K562 (cell line): ENCODE data around the gene ORC3. TPM values are rescaled to one million over a fixed set of nuclear protein-coding genes. Genes with fewer than 3 reads are reported as not detected.
"Not testable (repeated sequence)": the region's sequence is repeated elsewhere in the genome, so short reads cannot be mapped to it uniquely, and the experiment has no call there.

Source experiments
- ATAC-seq: fragments of 200-7000 bp; cut with Tn5 transposase; 3 replicates; pipeline ENCODE4 v1.9.1; 2020; ENCODE audit warnings: moderate library complexity
- BruUV-seq: library from RNA; stranded (reverse); fragments of 400-500 nt; replicated peaks from 2 replicates; lab custom pipeline; 2021; lab: Mats Ljungman, UMichigan
- CTCF ChIA-PET: fragments of 300-600 bp; formaldehyde crosslinking; extraction: SDS; loops from one replicate; lab custom pipeline; 2021; ENCODE audit warnings: low intra/inter-chr PET ratio; lab: Yijun Ruan, JAX
- POLR2A ChIA-PET: fragments of 300-600, 350-650 bp; sonication (Branson Sonifier 250); formaldehyde crosslinking; extraction: SDS; loops from one replicate; lab custom pipeline; 2021; ENCODE audit warnings: antibody characterized with exemption, inconsistent platforms; lab: Yijun Ruan, JAX
- DNase-seq, 4 experiments: peaks; one replicate each; pipeline versions ENCODE4 v3.0.0 to v3.0.0-alpha.2; 2011 to 2018; ENCODE audit warnings: low spot score in 3 of 4, mixed read lengths in 3 of 4; ENCODE audit errors: extremely low read depth in 1 of 4
- FAIRE-seq: peaks from 2 replicates; lab custom pipeline; 2011; peaks lifted over from hg19 to GRCh38; lab: Jason Lieb, UNC
- H2AFZ ChIP-seq: 2 replicates; pipeline ENCODE4 v1.6.0; 2011; ENCODE audit warnings: low read depth, low read length, control low read depth, inconsistent platforms
- H3K27ac ChIP-seq: fragments of 200-600 bp; 3 replicates; pipeline ENCODE4 v1.8.0; 2011; ENCODE audit warnings: low read depth, mild to moderate bottlenecking, control low read depth, inconsistent platforms, low read length, moderate library complexity, mixed read lengths; ENCODE audit errors: extremely low read depth
- H3K27me3 ChIP-seq, 2 experiments: fragments of 300-600 bp in 1 of 2; 2 replicates in 1 of 2; 3 replicates in 1 of 2; pipeline versions ENCODE4 v1.6.0 to v1.8.0; 2011; ENCODE audit warnings: inconsistent platforms in 2 of 2, low read length in 2 of 2, mild to moderate bottlenecking in 1 of 2, mixed read lengths in 1 of 2, moderate library complexity in 1 of 2; ENCODE audit not compliant: control insufficient read depth in 2 of 2, insufficient read depth in 2 of 2
- H3K36me3 ChIP-seq: fragments of 300-600 bp; 3 replicates; pipeline ENCODE4 v1.8.0; 2011; ENCODE audit warnings: mild to moderate bottlenecking, low read length, inconsistent platforms; ENCODE audit not compliant: control insufficient read depth, insufficient read depth
- H3K4me1 ChIP-seq, 2 experiments: fragments of 200-600 bp in 1 of 2; replicated peaks in 1 of 2; 2 replicates in 1 of 2; 3 replicates in 1 of 2; pipeline versions ENCODE4 v1.5.1 to v1.8.0; 2011; ENCODE audit warnings: inconsistent platforms in 2 of 2, low read length in 2 of 2, mild to moderate bottlenecking in 1 of 2, mixed read lengths in 1 of 2, moderate library complexity in 1 of 2; ENCODE audit not compliant: control insufficient read depth in 2 of 2, insufficient read depth in 2 of 2
- H3K4me2 ChIP-seq: 2 replicates; pipeline ENCODE4 v1.6.1; 2011; ENCODE audit warnings: low read length, control low read depth, inconsistent platforms, mixed read lengths; ENCODE audit not compliant: insufficient read depth
- H3K4me3 ChIP-seq: fragments of 200-600 bp; sonication (generic), shearing (Covaris generic); 2 replicates; pipeline ENCODE4 v1.5.1; 2016; ENCODE audit warnings: control low read depth, inconsistent platforms
- H3K79me2 ChIP-seq: fragments of 200-600 bp; 3 replicates; pipeline ENCODE4 v1.8.0; 2011; ENCODE audit warnings: low read length, inconsistent platforms; ENCODE audit not compliant: control insufficient read depth, insufficient read depth
- H3K9ac ChIP-seq, 2 experiments: 2 replicates each; pipeline versions ENCODE4 v1.6.0 to v1.6.1; 2011; ENCODE audit warnings: low read depth in 2 of 2, low read length in 2 of 2, control low read depth in 1 of 2, inconsistent platforms in 1 of 2, mild to moderate bottlenecking in 1 of 2, mixed read lengths in 1 of 2; ENCODE audit not compliant: insufficient read depth in 1 of 2
- H3K9me1 ChIP-seq: one replicate; pipeline ENCODE4 v1.6.0; 2011; ENCODE audit warnings: inconsistent platforms, mild to moderate bottlenecking, low read length, moderate library complexity; ENCODE audit not compliant: control insufficient read depth, insufficient read depth
- H3K9me3 ChIP-seq: replicated peaks from 2 replicates; pipeline ENCODE4 v1.5.1; 2011; ENCODE audit warnings: low read depth, low read length, inconsistent platforms; ENCODE audit not compliant: control insufficient read depth, insufficient read depth
- H4K20me1 ChIP-seq: replicated peaks from 2 replicates; pipeline ENCODE4 v1.6.1; 2011; ENCODE audit warnings: low read length, inconsistent platforms, mixed read lengths; ENCODE audit not compliant: control insufficient read depth, insufficient read depth
- BCOR ChIP-seq: fragments of 450-650 bp; IDR thresholded peaks from 2 replicates; pipeline ENCODE4 v1.6.1; 2016
- BRCA1 ChIP-seq, 2 experiments: fragments of 450-650 bp in 1 of 2; sonication (generic) in 1 of 2; formaldehyde crosslinking in 1 of 2; IDR thresholded peaks; 2 replicates each; pipeline versions ENCODE4 v1.5.0 to v1.6.1; 2017 to 2020; ENCODE audit warnings: mild to moderate bottlenecking in 1 of 2, missing genetic modification reagents in 1 of 2
- CBFA2T3 ChIP-seq: fragments of 450-650 bp; IDR thresholded peaks from 2 replicates; pipeline ENCODE4 v1.6.1; 2017
- NFIC ChIP-seq: fragments of 450-650 bp; IDR thresholded peaks from 2 replicates; pipeline ENCODE4 v1.6.1; 2017; ENCODE audit warnings: mild to moderate bottlenecking, inconsistent platforms
- RHOXF2B ChIP-seq: fragments of 250-450 bp; sonication (Bioruptor Pico); conservative IDR thresholded peaks from 2 replicates; pipeline ENCODE4 v1.5.1; 2021
- TFAM ChIP-seq: fragments of 250-450 bp; sonication (Bioruptor Pico); conservative IDR thresholded peaks from 2 replicates; pipeline ENCODE4 v1.5.0; 2021; ENCODE audit warnings: mild to moderate bottlenecking, moderate library complexity
- ZNF146 ChIP-seq: IDR thresholded peaks from one replicate; pipeline ENCODE4 v1.6.1; 2018; ENCODE audit warnings: missing compliant biosample characterization; ENCODE audit not compliant: unreplicated experiment
- WGBS: fragments of 100-300 bp; shearing (Covaris generic); methylation state at CpG from one replicate; pipeline ENCODE4 v1.1.6; 2016; ENCODE audit warnings: low coverage, mixed read lengths; ENCODE audit not compliant: insufficient coverage; ENCODE audit errors: missing lambda C conversion rate; 5-methylcytosine and 5-hydroxymethylcytosine counted together
- in situ Hi-C: fragments of 300-500 bp; cut with MboI; formaldehyde crosslinking; loops from 4 replicates; pipeline ENCODE4 v1.15.0; 2018; ENCODE audit warnings: inconsistent platforms, mixed read lengths
- intact Hi-C: fragments of 100-400 bp; cut with micrococcal nuclease; formaldehyde crosslinking; loops from 2 replicates; pipeline ENCODE4 v1.14.2; 2022
- polyA plus RNA-seq, 8 experiments: library from polyadenylated mRNA; depleted of rRNA in 4 of 8; stranded (reverse) in 5 of 8; unstranded in 3 of 8; fragments of >200 nt; fragmentation: Nextera tagmentation in 2 of 8; fragmentation: Illumina TruSeq in 1 of 8; extraction: Ambion mirVana in 2 of 8; extraction: Trizol in 1 of 8; gene quantifications; 2 replicates each; pipeline versions ENCODE4 v1.2.1 to v1.2.3, GENCODE V29; 2011 to 2014; ENCODE audit warnings: inconsistent platforms in 1 of 8, missing spikeins in 1 of 8
- total RNA-seq, 7 experiments: library from RNA; depleted of rRNA in 6 of 7; stranded (reverse); fragments of >200 nt in 6 of 7; fragmentation: Illumina TruSeq in 2 of 7; extraction: Trizol in 2 of 7; gene quantifications; 2 replicates each; pipeline versions ENCODE4 v1.2.1 to v1.2.3, GENCODE V29; 2011 to 2021; ENCODE audit warnings: low replicate concordance in 1 of 7

Gene ORC3
- total and polyA plus RNA-seq, 9 of the 15 experiments (the other 6 are each of a cell fraction or from before 2014, with no cell fraction given) = 28.8 to 159 (median 74.8) TPM

- BruUV-seq, ATAC-seq, H3K4me3 ChIP-seq, H4K20me1 ChIP-seq, FAIRE-seq, H3K36me3 ChIP-seq, CTCF ChIA-PET, H3K9me3 ChIP-seq, H3K9ac ChIP-seq, H3K27ac ChIP-seq, DNase-seq, H3K79me2 ChIP-seq: not testable (repeated sequence)
- 79% methylated on average over 3 of the region's 7 CpGs for WGBS
- POLR2A ChIA-PET = interaction anchor here (0.6 kb wide), 1 partner anchor 9 kb away, joined by 5 read pairs; no protein-coding TSS in a partner anchor
- peaks cover 0 to 15% of the 10 kb centered on the region in 2 experiments; a peak in 4 of 5 replicates for H3K4me1 ChIP-seq
- TF ChIP-seq ZNF146 = peak; percentile 39
- TF ChIP-seq NFIC = peak; percentile 44
- TF ChIP-seq BCOR = peak; percentile 27; the same call in 1 of the 2 replicates
- TF ChIP-seq, all 486 proteins: peak for 3; not testable (repeated sequence) for 483
- intact Hi-C loops = loop anchor here (10.0 kb wide), 1 partner anchor 234 kb away; the partner anchor contains the start of gene SLC35A1
- in situ Hi-C loops, H3K27me3 ChIP-seq, H3K4me2 ChIP-seq, H2AFZ ChIP-seq, H3K9me1 ChIP-seq: not testable (repeated sequence)
Measured at GRCh38 chr6:87708581-87709427, 118.9 kb downstream of the ORC3 start.

- DNase-seq (no peak), ATAC-seq (no peak; the same call in 2 of the 3 replicates), FAIRE-seq (no peak)
- H4K20me1 ChIP-seq = no peaks in the 10 kb centered on the region
- TF ChIP-seq TFAM (CRISPR knock-in tag) (no peak), RHOXF2B (CRISPR knock-in tag) (no peak), BRCA1 (IDR thresholded peaks at IDR 0.05) (no peak), BRCA1 (CRISPR knock-in tag; IDR thresholded peaks at IDR 0.05) (no peak), CBFA2T3 (peak; percentile 15; the same call in 1 of the 2 replicates)
- BruUV-seq = no TSS peak
- H3K27me3 ChIP-seq = no peaks in the 10 kb centered on the region
- H2AFZ ChIP-seq = no peak overlapping the region
- no peaks in the 10 kb centered on the region for H3K79me2 ChIP-seq
- H3K4me2 ChIP-seq = no peak overlapping the region
- H3K4me3 ChIP-seq = no peak overlapping the region
- ChIA-PET POLR2A (no interaction called here), CTCF (no interaction called here)
- H3K9ac ChIP-seq = no peak overlapping the region
- H3K36me3 ChIP-seq = no peaks in the 10 kb centered on the region
- in situ Hi-C loops (no loop called here), intact Hi-C loops (no loop called here)
- H3K9me3 ChIP-seq = no peaks in the 10 kb centered on the region
- H3K4me1 ChIP-seq = peaks cover 0 to 7% of the 10 kb centered on the region in 2 experiments; a peak in 3 of 5 replicates
- no peaks in the 10 kb centered on the region for H3K9me1 ChIP-seq
- H3K27ac ChIP-seq = no peak overlapping the region
- 17% methylated on average over 3 of the region's 3 CpGs for WGBS
Measured at GRCh38 chr6:87710090-87710489, 120.2 kb downstream of the ORC3 start.
